ENCODE measurements around the gene MERTK. TPM values are rescaled to one million over a fixed set of nuclear protein-coding genes. Genes with fewer than 3 reads are reported as not detected.

The MERTK gene
- total RNA-seq, 4 donors from 2014 or later, result 13.2 to 47.4 (median 32.3) TPM

- no peak for ATAC-seq
- Histone ChIP-seq H3K36me3 (peaks cover 0 to 86% of the 10 kb centered on the region in 2 donors), H3K27ac (no peak overlapping the region), H3K4me3 (no peak overlapping the region), H3K9me3 (no peaks in the 10 kb centered on the region), H3K27me3 (no peaks in the 10 kb centered on the region), H3K4me1 (no peaks in the 10 kb centered on the region)
- WGBS, 2 donors (ENCODE audit: low coverage in 1 of 2), result 53 to 70% methylated on average over 2 to 4 of the region's 4 CpGs
- TF ChIP-seq CTCF (IDR thresholded peaks at IDR 0.05), result no peak
- no peak for TF ChIP-seq POLR2AphosphoS5 (IDR thresholded peaks at IDR 0.05)
- no peak for TF ChIP-seq POLR2A (IDR thresholded peaks at IDR 0.05)
- TF ChIP-seq EP300 (IDR thresholded peaks at IDR 0.05), result no peak
Observed at GRCh38 chr2:112019569-112019982, 121.2 kb downstream of the MERTK start.

- Histone ChIP-seq H3K36me3 (peaks cover 0 to 89% of the 10 kb centered on the region in 2 donors), H3K4me3 (no peak overlapping the region), H3K27ac (no peak overlapping the region), H3K27me3 (no peaks in the 10 kb centered on the region), H3K4me1 (no peaks in the 10 kb centered on the region), H3K9me3 (no peaks in the 10 kb centered on the region)
- ATAC-seq, result no peak
- no peak for TF ChIP-seq CTCF (IDR thresholded peaks at IDR 0.05)
- TF ChIP-seq POLR2AphosphoS5 (IDR thresholded peaks at IDR 0.05), result no peak
- TF ChIP-seq POLR2A (IDR thresholded peaks at IDR 0.05), result no peak
- TF ChIP-seq EP300 (IDR thresholded peaks at IDR 0.05), result no peak
- WGBS, 2 donors (ENCODE audit: low coverage in 1 of 2), result no CpG with 5 or more reads among the region's 3 CpGs
Observed at GRCh38 chr2:112020561-112020960, 122.2 kb downstream of the MERTK start.

GRCh38 chr2:112021290-112021689 is 122.9 kb downstream of the MERTK start:
- TF ChIP-seq POLR2A (IDR thresholded peaks at IDR 0.05) (no peak), CTCF (IDR thresholded peaks at IDR 0.05) (no peak), POLR2AphosphoS5 (IDR thresholded peaks at IDR 0.05) (no peak), EP300 (IDR thresholded peaks at IDR 0.05) (no peak)
- H3K4me3 ChIP-seq, result no peak overlapping the region
- H3K4me1 ChIP-seq, result no peaks in the 10 kb centered on the region
- no peak for ATAC-seq
- no peaks in the 10 kb centered on the region for H3K27me3 ChIP-seq
- no peak overlapping the region for H3K27ac ChIP-seq
- 98% methylated on average over 8 of the region's 10 CpGs; no CpG with 5 or more reads in 1 of the 2 donors for WGBS, 2 donors (ENCODE audit: low coverage in 1 of 2)
- H3K9me3 ChIP-seq, result no peaks in the 10 kb centered on the region
- H3K36me3 ChIP-seq, result peaks cover 0 to 85% of the 10 kb centered on the region in 2 donors

GRCh38 chr2:112021781-112022231 is 123.4 kb downstream of the MERTK start:
- WGBS, 2 donors (ENCODE audit: low coverage in 1 of 2), result 81 to 84% methylated on average over 6 to 8 of the region's 8 CpGs
- peaks cover 0 to 85% of the 10 kb centered on the region in 2 donors for H3K36me3 ChIP-seq
- no peaks in the 10 kb centered on the region for H3K4me1 ChIP-seq
- TF ChIP-seq POLR2AphosphoS5 (IDR thresholded peaks at IDR 0.05), result no peak
- TF ChIP-seq POLR2A (IDR thresholded peaks at IDR 0.05), result no peak
- TF ChIP-seq EP300 (IDR thresholded peaks at IDR 0.05), result no peak
- no peak for TF ChIP-seq CTCF (IDR thresholded peaks at IDR 0.05)
- H3K27ac ChIP-seq, result no peak overlapping the region
- H3K27me3 ChIP-seq, result no peaks in the 10 kb centered on the region
- ATAC-seq, result no peak
- H3K9me3 ChIP-seq, result no peaks in the 10 kb centered on the region
- H3K4me3 ChIP-seq, result no peak overlapping the region

- Histone ChIP-seq H3K36me3 (peaks cover 0 to 89% of the 10 kb centered on the region in 2 donors), H3K27ac (no peak overlapping the region), H3K27me3 (no peaks in the 10 kb centered on the region), H3K4me3 (no peak overlapping the region), H3K9me3 (no peaks in the 10 kb centered on the region), H3K4me1 (no peaks in the 10 kb centered on the region)
- no peak for TF ChIP-seq POLR2AphosphoS5 (IDR thresholded peaks at IDR 0.05)
- no peak for TF ChIP-seq CTCF (IDR thresholded peaks at IDR 0.05)
- no peak for TF ChIP-seq EP300 (IDR thresholded peaks at IDR 0.05)
- TF ChIP-seq POLR2A (IDR thresholded peaks at IDR 0.05), result no peak
- ATAC-seq, result no peak
- 93 to 97% methylated on average over 4 to 5 of the region's 5 CpGs for WGBS, 2 donors (ENCODE audit: low coverage in 1 of 2)
Observed at GRCh38 chr2:112023707-112024106, 125.3 kb downstream of the MERTK start.

Data from gastroesophageal sphincter (tissue), 4 donors.